Activated CD8-positive, alpha-beta T cell treated with anti-CD3 and anti-CD28 coated beads for 36 hours (primary cell): ENCODE data around the gene SMIM15. TPM values are rescaled to one million over a fixed set of nuclear protein-coding genes. Genes with fewer than 3 reads are reported as not detected.

ENCODE experiments used
- ATAC-seq: fragments of 200-7000 bp; cut with Tn5 transposase; one replicate; pipeline ENCODE4 v1.10.0; 2021; ENCODE audit warnings: mild to moderate bottlenecking, moderate library complexity
- CTCF ChIA-PET: fragments of 350-600 bp; sonication (Branson Sonifier 250); formaldehyde crosslinking; loops from one replicate; lab custom pipeline; 2021; ENCODE audit warnings: antibody characterized with exemption; lab: Charles Lee
- POLR2A ChIA-PET: fragments of 350-600 bp; sonication (Branson Sonifier 250); formaldehyde crosslinking; loops from one replicate; lab custom pipeline; 2021; ENCODE audit warnings: antibody characterized with exemption; lab: Charles Lee
- DNase-seq: peaks from one replicate; pipeline ENCODE4 v3.0.0-alpha.2; 2020
- H3K27ac Mint-ChIP-seq: one replicate; pipeline ENCODE4 v1.8.0; 2021; ENCODE audit warnings: mild to moderate bottlenecking, mixed read lengths
- H3K27me3 Mint-ChIP-seq: one replicate; pipeline ENCODE4 v1.8.0; 2021; ENCODE audit warnings: mixed read lengths
- H3K36me3 Mint-ChIP-seq: one replicate; pipeline ENCODE4 v1.8.0; 2021; ENCODE audit warnings: low read depth, mixed read lengths
- H3K4me1 Mint-ChIP-seq: one replicate; pipeline ENCODE4 v1.8.0; 2021; ENCODE audit warnings: low read depth, mixed read lengths
- H3K4me3 Mint-ChIP-seq: one replicate; pipeline ENCODE4 v1.8.0; 2021; ENCODE audit warnings: mild to moderate bottlenecking, moderate library complexity, mixed read lengths
- H3K9me3 Mint-ChIP-seq: one replicate; pipeline ENCODE4 v1.8.0; 2021; ENCODE audit warnings: mixed read lengths
- intact Hi-C: fragments of 100-400 bp; cut with micrococcal nuclease; formaldehyde crosslinking; loops from one replicate; pipeline ENCODE4 v1.10.0; 2022
- total RNA-seq, 2 experiments: library from RNA; stranded (reverse); gene quantifications; one replicate each; pipeline ENCODE4 v1.2.3, GENCODE V29; 2021
- TF ChIP-seq, protein P1 (sequence below): fragments of 200-600 bp; IDR thresholded peaks from one replicate; pipeline ENCODE4 v1.8.0; 2022; ENCODE audit warnings: antibody characterized with exemption, mild to moderate bottlenecking

The SMIM15 gene
- total RNA-seq, 2 experiments from 2014 or later: 58.9 to 64.3 TPM

GRCh38 chr5:61123145-61123544, 39.1 kb downstream of the SMIM15 start:
- ChIA-PET POLR2A (no interaction called here), CTCF (no interaction called here)
- TF ChIP-seq, protein P1, sequence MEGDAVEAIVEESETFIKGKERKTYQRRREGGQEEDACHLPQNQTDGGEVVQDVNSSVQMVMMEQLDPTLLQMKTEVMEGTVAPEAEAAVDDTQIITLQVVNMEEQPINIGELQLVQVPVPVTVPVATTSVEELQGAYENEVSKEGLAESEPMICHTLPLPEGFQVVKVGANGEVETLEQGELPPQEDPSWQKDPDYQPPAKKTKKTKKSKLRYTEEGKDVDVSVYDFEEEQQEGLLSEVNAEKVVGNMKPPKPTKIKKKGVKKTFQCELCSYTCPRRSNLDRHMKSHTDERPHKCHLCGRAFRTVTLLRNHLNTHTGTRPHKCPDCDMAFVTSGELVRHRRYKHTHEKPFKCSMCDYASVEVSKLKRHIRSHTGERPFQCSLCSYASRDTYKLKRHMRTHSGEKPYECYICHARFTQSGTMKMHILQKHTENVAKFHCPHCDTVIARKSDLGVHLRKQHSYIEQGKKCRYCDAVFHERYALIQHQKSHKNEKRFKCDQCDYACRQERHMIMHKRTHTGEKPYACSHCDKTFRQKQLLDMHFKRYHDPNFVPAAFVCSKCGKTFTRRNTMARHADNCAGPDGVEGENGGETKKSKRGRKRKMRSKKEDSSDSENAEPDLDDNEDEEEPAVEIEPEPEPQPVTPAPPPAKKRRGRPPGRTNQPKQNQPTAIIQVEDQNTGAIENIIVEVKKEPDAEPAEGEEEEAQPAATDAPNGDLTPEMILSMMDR: no peak
- ATAC-seq: no peak
- Mint-ChIP-seq H3K4me1 (no peaks in the 10 kb centered on the region), H3K4me3 (no peak overlapping the region), H3K9me3 (no peaks in the 10 kb centered on the region), H3K27me3 (no peaks in the 10 kb centered on the region), H3K36me3 (peaks cover 11% of the 10 kb centered on the region), H3K27ac (no peak overlapping the region)
- intact Hi-C loops: no loop called here
- DNase-seq: no peak

GRCh38 chr5:61120534-61120933, 41.7 kb downstream of the SMIM15 start:
- no peak for DNase-seq
- peaks cover 6% of the 10 kb centered on the region for H3K36me3 Mint-ChIP-seq
- no peaks in the 10 kb centered on the region for H3K9me3 Mint-ChIP-seq
- intact Hi-C loops: no loop called here
- CTCF ChIA-PET: no interaction called here
- POLR2A ChIA-PET: no interaction called here
- H3K27ac Mint-ChIP-seq: no peak overlapping the region
- no peak for ATAC-seq
- TF ChIP-seq, protein P1: no peak
- H3K4me3 Mint-ChIP-seq: no peak overlapping the region
- no peaks in the 10 kb centered on the region for H3K4me1 Mint-ChIP-seq
- H3K27me3 Mint-ChIP-seq: no peaks in the 10 kb centered on the region

- Mint-ChIP-seq H3K9me3 (peaks cover 4% of the 10 kb centered on the region), H3K27me3 (no peaks in the 10 kb centered on the region), H3K27ac (no peak overlapping the region), H3K36me3 (peaks cover 11% of the 10 kb centered on the region), H3K4me1 (no peaks in the 10 kb centered on the region), H3K4me3 (no peak overlapping the region)
- no peak for ATAC-seq
- DNase-seq: no peak
- ChIA-PET POLR2A (interaction anchor here (0.6 kb wide), 1 partner anchor 33 kb away, joined by 3 read pairs; no protein-coding TSS in a partner anchor), CTCF (no interaction called here)
- intact Hi-C loops: no loop called here
- TF ChIP-seq, protein P1: no peak
Measured at GRCh38 chr5:61119066-61119465, 43.2 kb downstream of the SMIM15 start.

GRCh38 chr5:61115968-61116367, 46.3 kb downstream of the SMIM15 start:
- Mint-ChIP-seq H3K4me1 (no peaks in the 10 kb centered on the region), H3K27me3 (no peaks in the 10 kb centered on the region), H3K4me3 (no peak overlapping the region), H3K9me3 (peaks cover 16% of the 10 kb centered on the region), H3K36me3 (peaks cover 23% of the 10 kb centered on the region), H3K27ac (no peak overlapping the region)
- ATAC-seq (no peak), DNase-seq (no peak)
- ChIA-PET POLR2A (no interaction called here), CTCF (no interaction called here)
- intact Hi-C loops: no loop called here
- TF ChIP-seq, protein P1: no peak

DNA sequence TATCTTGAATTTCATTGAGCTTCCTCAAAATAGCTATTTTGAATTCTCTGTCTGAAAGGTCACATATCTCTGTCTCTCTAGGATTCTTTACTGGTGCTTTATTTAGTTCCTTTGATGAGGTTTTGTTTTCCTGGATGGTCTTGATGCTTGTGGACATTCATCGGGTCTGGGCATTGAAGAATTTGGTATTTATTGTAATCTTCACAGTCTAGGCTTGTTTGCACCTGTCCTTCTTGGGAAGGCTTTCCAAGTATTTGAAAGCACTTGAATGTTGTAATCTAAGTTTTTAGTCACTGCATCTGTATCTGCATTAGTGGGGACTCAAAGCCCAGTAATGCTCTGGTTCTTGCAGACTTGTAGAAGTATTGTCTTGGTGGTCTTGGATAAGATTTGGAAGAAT, 47.8 kb downstream of the SMIM15 start:
- intact Hi-C loops: no loop called here
- Mint-ChIP-seq H3K4me3 (no peak overlapping the region), H3K27me3 (no peaks in the 10 kb centered on the region), H3K4me1 (no peaks in the 10 kb centered on the region), H3K9me3 (peaks cover 19% of the 10 kb centered on the region), H3K36me3 (peaks cover 28% of the 10 kb centered on the region), H3K27ac (no peak overlapping the region)
- no peak for DNase-seq
- no peak for ATAC-seq
- TF ChIP-seq, protein P1: no peak
- ChIA-PET CTCF (no interaction called here), POLR2A (no interaction called here)

Other genes with a start within 250 kb of the SMIM15 start
- 10 to 100 TPM; 10.8 to 11.7 TPM for gene ERCC8, start 217.4 kb downstream of the SMIM15 start, total RNA-seq
- gene NDUFAF2, start 217.3 kb downstream of the SMIM15 start, total RNA-seq: 10 to 100 TPM; 41.2 to 46.6 TPM
- 1 to 10 TPM; 4.4 TPM for gene ZSWIM6, start 169.8 kb upstream of the SMIM15 start, total RNA-seq